ENCODE data around the gene TMEM51.

Gene TMEM51

GRCh38 chr1:15246960-15247614 lies 93.5 kb downstream of the TMEM51 start, which contains the start of gene FHAD1:
Gene FHAD1 (plus strand): TSS chr1:15247223. CDS start chr1:15251785, 4,562 bp downstream.
- DNase-seq (ENCODE audit: low spot score) = no peak

GRCh38 chr1:15248216-15248615 lies 94.7 kb downstream of the TMEM51 start:
- no peak for DNase-seq (ENCODE audit: low spot score)

GRCh38 chr1:15249081-15249480 lies 95.5 kb downstream of the TMEM51 start:
- no peak for DNase-seq (ENCODE audit: low spot score)

GRCh38 chr1:15251857-15252835 lies 98.6 kb downstream of the TMEM51 start:
- no peak for DNase-seq (ENCODE audit: low spot score)

- no peak for DNase-seq (ENCODE audit: low spot score)
Measured at GRCh38 chr1:15254559-15254958, 101.0 kb downstream of the TMEM51 start.

GRCh38 chr1:15255582-15256149 lies 102.1 kb downstream of the TMEM51 start:
- no peak for DNase-seq (ENCODE audit: low spot score)

GRCh38 chr1:15256584-15256983 lies 103.0 kb downstream of the TMEM51 start:
- DNase-seq (ENCODE audit: low spot score) = no peak

GRCh38 chr1:15257309-15257708 lies 103.8 kb downstream of the TMEM51 start:
- DNase-seq (ENCODE audit: low spot score) = no peak

- DNase-seq (ENCODE audit: low spot score) = no peak
Measured at GRCh38 chr1:15258833-15259621, 105.5 kb downstream of the TMEM51 start.

GRCh38 chr1:15259622-15260007 lies 106.1 kb downstream of the TMEM51 start:
- DNase-seq (ENCODE audit: low spot score) = no peak

GRCh38 chr1:15260418-15261154 lies 107.0 kb downstream of the TMEM51 start:
- no peak for DNase-seq (ENCODE audit: low spot score)

GRCh38 chr1:15261155-15262002 lies 107.8 kb downstream of the TMEM51 start:
- no peak for DNase-seq (ENCODE audit: low spot score)

GRCh38 chr1:15262003-15262377 lies 108.4 kb downstream of the TMEM51 start:
- no peak for DNase-seq (ENCODE audit: low spot score)

GRCh38 chr1:15262706-15263105 lies 109.2 kb downstream of the TMEM51 start:
- DNase-seq (ENCODE audit: low spot score) = no peak

- DNase-seq (ENCODE audit: low spot score) = no peak
Measured at GRCh38 chr1:15264769-15265168, 111.2 kb downstream of the TMEM51 start.

Data from globus pallidus (tissue), 1 donor.